ENCODE data around the gene USP6.
"Not testable (repeated sequence)": the region's sequence is repeated elsewhere in the genome, so short reads cannot be mapped to it uniquely, and the experiment has no call there.

Gene USP6

DNA sequence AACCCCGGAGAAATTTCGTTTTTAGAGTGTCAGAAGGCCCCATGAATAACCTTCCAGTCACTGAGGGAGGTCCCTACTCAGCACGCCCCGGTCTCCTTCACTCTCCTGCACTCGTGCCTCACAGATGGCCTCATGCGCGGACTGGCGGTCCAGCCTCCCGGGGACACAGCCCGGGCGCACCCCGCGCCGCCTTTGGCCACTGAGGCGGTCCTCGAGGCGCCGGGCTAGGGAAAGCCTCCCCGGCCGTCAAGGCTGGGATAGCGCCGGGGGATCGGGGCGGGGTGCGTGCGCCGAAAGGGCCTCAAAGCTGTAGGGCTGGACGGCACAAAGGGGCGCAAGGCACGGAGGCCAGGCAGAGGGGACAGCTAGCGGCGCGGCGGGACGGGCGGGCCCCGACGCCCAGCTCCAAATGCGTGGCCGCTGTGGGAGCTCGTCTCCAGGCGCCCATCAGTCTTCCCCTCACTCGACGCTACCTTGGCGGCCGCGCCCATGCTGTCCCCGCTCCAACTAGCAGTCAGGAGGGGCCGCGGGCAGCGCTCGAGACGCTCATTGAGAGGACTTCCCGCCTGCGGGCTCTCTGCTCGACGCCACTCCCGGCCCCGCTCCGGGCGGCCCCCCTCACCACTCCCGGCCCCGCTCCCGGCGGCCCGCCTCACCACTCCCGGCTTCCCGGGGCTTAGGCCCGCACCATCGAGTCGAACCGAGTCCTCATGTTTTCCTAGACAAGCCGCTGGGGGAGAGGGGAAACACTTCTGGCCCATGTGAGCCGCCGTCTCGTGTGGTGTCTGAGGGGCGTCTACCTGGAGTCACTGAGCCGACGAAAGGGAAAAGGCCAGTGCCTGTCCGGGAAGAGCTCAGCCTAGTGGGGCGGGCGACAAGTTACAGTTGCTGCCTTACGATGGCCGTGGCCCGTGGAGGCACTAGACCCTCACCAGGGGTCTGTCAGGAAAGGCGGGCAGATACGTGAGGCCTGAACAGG is at the start of gene USP6:
Gene USP6, plus strand, starts transcription at position 360 of the 979 bp plus-strand sequence. CDS start 14,336 bp downstream, outside the sequence.
- no peak for DNase-seq

DNA sequence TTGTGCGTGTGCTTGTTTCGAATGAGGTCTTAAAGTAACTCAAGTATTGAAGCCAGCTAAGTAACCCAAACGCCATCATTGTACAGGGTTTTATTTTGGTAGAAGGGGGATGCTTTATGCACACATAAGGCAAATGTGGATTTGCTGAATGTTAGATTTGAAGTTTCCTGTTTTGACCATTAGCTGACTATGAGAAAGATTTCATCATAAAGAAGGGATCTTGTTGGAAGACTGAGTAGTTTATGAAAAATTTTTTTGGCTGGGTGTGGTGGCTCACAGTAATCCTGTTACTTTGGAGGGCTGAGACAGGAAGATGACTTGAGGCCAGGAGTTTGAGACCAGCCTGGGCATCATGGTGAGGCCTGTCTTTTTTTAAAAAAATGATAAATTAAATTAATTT is 47.6 kb upstream of the USP6 start:
- no peak for DNase-seq

DNA sequence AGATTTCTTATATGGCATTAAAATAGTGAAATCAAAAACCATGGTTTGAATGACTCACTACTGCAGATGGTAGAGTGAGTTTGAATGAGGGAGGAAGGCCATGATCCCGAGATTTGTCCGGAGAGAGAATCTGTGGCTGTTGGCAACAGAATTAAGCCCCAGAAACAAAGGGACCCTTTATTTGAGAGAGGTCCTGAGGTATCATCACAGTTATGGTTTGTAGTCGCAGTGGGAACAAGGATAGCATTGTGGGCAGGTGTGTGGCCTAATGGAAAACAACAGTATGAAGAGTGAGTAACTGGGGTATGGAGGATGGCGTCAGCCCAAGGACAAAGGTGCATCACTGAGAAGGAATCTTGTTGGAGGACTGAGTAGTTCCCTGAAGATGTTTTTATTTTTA is 46.1 kb upstream of the USP6 start:
- no peak for DNase-seq

DNA sequence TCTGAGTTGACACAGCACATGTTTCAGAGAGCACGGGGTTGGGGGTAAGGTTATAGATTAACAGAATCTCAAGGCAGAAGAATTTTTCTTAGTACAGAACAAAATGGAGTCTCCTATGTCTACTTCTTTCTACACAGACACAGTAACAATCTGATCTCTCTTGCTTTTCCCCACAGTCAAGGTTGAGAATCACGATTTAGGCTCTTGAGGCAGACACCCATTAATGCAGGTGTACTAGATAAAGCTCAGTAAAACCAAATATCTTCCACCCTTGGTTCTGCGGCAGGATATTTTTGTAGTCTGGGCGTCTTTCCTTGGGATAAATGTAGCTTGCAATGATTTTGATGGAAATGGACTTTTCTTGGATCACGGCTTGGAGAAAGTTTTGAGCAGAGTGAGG is 40.4 kb upstream of the USP6 start:
- not testable (repeated sequence) for DNase-seq

DNA sequence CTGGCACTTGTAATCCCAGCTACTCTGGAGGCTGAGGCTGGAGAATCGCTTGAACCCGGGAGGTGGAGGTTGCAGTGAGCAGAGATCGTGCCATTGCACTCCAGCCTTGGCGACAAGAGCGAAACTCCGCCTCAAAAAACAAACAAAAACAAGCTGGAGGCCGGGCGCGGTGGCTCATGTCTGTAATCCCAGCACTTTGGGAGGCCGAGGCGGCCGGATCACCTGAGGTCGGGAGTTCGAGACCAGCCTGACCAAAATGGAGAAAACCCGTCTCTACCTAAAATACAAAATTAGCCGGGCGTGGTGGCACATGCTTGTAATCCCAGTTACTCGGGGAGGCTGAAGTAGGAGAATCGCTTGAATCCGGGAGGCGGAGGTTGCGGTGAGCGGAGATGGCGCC is 38.6 kb upstream of the USP6 start:
- DNase-seq: not testable (repeated sequence)

DNA sequence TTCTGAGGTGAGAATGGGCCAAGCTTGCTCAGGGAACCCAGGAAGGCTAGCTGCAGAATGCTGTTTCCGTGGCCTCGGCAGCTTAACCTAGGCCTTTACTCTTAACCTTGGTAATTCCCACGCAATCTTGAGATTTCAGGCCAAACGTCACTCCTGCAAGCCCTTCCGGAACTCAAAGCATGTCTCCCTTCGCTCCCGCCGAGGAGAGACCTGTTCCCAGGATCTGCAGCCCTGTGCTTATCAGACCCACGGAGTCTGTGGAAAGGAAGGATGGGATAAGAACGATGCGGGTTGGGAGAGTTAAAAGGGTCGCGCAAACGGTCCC is 38.1 kb upstream of the USP6 start:
- no peak for DNase-seq

DNA sequence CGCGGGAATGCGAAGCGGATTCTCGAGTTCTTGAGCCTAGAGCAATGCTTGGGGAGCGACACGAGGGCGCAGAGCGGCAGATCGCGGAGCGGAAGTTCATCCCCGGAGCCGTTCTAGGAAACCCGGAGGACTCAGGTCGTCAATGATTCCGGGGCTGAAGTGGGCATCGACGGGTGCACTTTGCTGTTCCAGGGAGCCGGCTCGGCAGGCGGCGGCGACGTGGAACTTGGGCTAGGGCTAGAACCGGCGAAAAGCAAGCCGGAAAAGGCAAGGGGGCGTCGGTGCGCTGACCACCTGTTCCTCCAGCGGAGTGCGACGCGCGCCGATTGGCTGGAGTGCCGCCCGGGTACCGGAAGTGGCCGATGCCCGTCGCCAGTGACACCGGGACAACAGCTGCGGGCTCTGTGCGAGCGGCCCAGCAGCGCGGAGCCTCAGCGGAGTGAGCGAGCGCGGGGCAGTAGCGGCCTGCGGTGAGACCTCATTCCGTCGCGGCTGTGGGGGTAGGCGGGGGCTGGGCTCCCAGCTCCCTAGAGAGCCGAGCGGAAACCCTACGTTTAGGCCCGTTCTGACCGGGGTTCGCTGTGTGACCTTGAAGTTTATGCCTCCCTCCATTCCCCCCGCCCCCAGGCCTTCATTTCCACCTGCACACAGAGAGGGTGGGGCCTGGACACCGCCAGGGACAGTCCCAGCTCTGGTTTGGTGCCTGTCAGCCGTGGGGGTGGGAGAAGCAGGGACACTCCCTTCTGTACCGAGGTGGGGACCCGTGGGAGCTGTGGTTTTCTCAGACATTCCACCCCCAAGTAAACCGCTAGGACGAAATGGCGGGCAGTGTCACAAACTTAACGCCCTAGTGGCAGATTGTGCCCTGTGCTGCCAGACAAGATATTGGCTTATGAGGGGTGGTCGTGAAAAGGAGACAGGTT is 37.5 kb upstream of the USP6 start, which contains the start of gene ZFP3:
Gene ZFP3, plus strand, starts transcription at position 362 of the 923 bp plus-strand sequence. CDS start 13,038 bp downstream, outside the sequence.
- peak; percentile 69 for DNase-seq

DNA sequence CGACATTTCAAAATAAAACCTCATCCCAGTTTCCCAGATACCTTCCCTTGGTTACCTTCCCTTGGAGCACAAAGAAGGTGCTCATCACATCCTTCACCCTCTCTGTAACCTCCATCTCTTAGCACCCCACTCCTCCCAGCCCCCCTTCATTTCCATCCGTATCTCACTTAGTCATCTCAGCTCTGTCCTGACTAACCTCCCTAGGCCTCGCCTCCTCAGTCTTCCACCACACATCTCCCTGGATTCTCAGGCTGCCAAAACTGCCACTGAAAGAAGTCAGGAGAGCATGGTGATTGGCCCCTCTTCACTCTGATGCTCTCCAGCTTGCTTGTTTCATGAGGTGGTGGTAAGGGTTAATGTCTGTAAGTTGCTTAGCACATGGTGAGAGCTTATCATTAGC is 35.2 kb upstream of the USP6 start:
- DNase-seq: no peak

DNA sequence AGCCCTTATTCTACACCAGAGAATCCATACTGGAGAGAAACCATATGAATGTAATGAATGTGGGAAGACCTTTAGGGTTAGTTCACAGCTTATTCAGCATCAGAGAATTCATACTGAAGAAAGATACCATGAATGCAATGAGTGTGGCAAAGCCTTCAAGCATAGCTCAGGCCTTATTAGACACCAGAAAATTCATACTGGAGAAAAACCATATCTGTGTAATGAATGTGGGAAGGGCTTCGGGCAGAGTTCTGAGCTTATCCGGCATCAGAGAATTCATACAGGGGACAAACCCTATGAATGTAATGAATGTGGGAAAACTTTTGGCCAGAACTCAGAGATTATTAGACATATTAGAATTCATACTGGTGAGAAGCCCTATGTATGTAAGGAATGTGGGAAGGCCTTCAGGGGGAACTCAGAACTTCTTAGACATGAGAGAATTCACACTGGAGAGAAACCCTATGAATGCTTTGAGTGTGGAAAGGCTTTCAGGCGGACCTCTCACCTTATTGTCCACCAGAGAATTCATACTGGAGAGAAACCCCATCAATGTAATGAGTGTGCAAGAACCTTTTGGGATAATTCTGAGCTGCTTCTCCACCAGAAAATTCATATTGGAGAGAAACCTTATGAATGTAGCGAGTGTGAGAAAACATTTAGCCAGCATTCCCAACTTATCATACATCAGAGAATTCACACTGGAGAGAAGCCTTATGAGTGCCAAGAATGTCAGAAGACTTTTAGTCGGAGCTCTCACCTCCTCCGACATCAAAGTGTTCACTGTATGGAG is 23.4 kb upstream of the USP6 start:
- DNase-seq: no peak

DNA sequence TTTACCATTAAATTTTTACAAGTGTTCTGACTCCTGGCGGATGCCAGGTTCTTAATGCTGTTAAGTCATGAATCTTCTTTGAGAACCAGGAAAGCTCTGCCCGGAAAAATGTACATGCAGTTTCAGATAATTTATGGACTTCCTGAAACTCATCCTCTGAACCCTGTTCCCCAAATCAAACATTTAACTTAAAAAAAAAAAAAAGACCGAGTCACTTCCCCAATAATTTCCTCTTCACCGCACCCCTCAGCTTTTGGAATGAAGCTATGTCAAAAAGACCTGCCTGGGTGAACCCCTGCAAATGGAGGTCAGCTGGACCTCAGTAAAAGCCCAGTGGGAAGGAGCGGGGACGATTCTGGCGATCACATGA is 19.1 kb upstream of the USP6 start:
- no peak for DNase-seq

DNA sequence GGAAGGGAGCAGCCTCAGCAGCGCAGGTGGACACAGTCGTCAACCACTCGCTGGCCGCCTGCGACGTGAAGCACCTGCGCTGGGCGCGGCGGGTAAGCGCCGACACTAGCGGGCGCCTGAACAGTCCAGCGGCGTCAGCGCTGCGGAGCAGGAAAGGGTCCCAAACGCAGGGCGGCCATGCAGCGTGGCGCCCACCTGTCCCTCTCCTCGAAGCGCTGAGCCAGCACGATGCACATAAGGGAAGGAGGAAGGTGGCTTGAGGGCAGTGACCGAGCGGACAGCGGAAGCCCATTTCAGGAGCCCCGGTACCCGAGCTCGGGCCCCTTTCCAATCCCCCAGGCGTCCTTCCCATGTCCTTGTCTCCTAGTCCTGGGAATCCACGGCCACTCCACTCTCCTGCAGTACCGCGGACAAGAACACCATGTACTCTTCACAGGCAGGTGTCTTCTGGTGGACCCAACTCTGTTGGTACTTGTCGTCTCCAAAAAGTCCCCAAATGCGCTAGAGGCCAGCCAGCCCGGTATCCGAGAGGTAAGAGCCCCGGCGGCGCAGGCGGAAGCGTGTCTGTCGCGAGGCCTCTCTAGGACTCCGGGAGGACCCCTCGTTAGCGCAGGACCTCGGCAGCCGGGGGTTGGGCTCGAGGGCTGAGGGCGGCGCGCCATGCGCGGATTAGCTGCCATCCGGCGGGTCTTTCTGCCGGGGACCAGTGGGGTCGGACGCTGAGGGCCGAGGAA is 18.6 kb upstream of the USP6 start:
- peak; percentile 31 for DNase-seq

DNA sequence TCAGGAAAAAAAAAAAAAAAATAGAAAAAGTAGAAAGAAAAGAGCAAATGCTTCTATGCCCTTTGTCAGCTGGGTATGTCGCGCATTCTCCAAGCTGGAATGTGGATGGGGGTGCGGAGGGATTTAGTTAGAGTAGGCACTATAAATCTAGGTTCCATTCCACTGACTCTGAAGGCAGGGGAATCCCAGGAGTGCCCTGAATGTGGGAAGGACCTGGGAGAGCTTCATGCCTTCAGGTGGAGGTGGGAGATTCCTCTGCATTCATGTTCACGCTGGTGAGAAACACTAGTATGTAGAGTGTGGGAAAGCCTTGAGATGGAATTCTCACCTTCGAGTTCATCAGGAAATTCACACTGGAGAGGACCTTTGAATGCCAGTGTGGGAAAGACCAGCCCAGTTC is 16.6 kb upstream of the USP6 start:
- DNase-seq: no peak

DNA sequence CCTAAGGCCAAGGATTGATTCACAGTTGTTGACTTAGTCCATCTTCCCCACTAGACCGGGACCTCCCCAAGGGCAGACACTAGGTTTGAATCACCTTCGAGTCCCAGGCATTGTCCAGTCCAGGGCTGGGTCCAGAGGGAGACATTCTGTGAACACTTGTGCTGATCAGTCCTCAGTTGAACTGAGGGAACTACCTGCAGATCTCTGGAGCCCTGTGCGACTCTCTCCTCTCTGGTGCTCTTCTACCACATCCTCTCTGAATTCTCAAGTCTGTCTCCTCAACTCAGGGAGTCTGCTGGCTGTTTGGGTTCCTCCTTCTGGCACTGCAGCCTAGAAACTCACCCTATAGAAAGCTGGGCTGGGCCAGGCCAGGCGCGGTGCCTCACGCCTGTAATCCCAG is 15.0 kb upstream of the USP6 start:
- no peak for DNase-seq

DNA sequence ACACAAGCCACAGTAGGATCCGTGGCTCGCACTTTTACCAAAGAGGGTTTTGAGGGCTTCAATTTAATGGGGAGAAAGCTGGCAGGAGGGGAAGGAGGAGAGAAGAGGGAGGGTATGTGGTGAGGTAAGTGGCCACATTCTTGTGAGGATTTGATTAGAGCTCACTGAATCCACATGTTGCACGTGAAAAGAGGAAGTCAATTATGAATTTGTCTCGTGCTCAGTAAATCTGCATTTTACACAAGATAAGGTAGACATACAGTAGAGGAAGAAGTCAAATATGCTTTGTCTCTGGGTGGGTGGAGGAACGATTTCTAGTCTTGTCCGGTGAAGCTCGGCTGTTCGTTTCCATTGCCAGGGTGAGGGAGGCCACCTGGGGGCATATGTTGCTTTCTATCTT is 5.0 kb upstream of the USP6 start:
- DNase-seq: no peak

DNA sequence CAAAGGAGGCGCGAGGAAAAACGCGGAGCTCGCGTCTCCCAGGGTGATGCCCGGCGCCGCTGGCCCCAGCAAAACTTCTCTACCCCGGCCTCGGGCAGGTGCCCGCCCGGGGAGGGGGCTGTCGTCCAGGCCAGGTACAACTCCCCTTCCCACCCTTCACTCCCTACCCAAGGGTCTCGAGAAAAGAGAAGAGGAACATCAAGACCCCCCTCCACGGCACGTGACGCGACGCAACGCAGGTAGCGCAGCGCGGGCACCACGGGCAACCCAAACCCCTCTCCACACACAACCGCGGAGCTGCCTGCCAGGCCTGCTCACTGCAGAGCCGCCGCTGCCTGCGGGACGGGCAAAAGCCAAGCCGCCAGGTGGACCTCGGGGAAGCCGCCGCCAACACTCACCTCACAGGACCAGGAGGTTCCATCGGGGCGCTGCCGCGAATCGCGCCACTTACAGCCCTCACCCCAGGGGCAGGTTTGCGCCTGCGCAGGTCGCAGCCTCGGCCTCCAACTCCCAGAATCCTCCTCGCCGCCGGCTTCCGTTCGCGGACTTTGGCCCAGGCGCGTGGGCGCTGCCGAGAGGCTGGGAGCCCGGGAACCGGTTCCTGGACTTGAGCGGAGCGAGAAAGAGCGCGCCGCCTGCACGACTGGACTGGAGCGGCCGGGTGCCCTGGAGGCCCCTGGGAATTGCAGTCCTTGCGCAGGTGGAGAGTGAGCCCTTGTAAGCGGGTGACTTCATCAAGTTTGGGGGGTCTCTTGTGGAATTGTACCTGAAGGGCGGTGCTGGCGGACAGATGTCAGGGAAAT is 4.2 kb upstream of the USP6 start, which contains the start of gene ZNF232:
Gene ZNF232, minus strand, starts transcription at position 477 of the 803 bp plus-strand sequence. Its CDS starts 56 bp downstream, at position 421.
- DNase-seq: peak; percentile 89

DNA sequence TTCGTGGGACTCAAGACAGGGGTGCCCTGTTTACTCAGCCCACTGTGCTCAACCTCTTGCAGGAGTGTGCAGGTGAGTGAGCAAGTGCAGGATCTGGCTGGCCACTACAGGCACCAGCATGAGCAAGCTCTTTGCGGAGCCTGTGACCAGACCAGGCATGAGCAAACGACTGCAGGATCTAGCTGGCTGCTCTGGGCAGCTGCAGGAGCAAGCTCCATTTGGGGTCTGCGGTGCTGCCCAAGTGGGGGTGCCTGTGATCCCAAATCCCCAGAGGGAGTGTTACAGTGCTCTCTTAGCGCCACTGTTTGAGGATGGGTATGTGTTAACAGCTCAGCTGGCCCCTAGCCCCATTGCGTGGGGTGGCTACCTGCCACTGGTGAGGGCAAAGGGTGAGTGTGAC is 2.4 kb downstream of the USP6 start:
- DNase-seq: no peak

DNA sequence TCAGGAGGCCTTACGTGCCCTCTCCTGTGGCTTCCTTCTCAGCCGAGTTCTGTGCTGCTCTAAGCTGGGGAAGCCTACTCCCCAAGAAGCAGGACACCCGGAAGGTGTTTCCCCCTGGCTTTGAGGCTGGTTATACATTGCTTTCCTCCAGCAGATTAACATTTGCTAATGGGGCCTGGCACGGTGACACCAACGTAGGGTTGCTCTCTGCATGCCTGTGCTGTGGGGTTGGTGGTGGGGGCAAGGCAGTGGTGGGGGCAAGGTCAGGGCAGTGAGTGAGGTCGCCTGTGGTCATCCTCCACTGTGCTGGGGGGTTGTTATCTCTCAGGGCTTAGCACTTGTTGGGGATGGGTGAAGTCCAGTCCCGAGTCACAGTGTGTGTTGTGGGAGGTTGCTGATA is 4.2 kb downstream of the USP6 start:
- no peak for DNase-seq

DNA sequence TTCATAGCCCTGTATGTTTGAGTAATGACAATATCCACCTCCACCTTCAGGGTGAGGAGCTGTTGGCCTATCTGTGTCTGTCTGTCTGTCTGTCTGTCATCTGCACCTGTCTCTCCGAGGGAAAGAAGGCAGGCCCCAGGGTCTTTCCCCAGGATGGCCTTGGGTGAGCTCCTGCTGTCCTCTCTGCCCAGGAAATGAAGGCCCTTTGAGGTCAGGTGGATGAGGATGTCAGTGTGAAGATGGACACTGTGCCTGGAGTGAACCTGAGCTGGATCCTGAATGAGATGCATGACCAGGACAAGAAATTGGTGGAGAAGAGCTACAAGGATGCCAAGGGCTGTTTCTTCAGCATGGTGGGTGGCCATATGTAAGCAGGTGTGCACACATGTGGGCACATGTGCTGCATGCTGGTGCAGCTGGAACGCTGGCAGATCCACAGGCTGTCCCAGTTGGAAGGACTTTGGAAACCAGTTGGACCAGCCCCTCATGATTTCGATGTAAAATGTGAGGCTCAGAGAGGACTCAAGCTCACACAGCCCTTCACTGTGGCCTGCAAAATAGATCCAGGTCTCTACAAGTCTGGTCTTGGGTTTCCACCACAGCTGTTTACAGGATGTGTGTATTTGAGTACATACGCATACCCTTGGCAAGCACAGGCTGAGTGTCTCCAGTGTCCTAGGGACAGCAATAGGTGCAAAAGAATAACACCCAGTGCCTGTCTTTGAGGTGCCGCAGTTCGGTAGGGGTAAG is 4.8 kb downstream of the USP6 start:
- not testable (repeated sequence) for DNase-seq

DNA sequence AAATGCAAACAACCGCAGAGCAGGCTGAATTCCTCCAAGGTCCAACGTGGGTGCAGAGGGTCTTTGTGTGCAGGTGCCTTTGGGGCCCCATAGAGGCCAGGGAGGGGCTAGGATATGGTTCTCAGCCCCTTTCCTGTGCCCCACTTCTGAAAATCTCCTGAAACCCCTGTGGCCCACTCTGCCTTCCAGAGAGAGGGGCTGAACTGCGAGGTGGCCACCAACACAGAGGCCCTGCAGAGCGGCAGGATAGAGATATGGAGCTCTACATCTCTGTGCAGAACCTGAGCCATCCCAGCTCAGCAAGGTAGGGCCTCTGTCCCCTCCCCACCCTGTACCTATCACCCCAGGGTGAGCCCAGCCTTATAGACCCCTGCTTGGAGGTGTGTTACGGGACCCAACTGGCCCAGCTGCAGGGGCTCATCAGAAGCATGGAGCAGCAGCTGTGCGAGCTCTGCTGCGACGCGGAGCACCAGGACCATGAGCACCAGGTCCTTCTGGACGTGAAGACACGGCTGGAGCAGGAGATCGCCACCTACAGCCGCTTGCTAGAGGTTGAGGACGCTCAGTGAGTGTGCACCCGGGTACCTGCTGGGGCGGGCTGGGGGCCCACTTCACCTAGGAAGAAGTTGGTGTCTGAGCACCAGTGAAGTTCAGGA is 5.5 kb downstream of the USP6 start:
- no peak for DNase-seq

DNA sequence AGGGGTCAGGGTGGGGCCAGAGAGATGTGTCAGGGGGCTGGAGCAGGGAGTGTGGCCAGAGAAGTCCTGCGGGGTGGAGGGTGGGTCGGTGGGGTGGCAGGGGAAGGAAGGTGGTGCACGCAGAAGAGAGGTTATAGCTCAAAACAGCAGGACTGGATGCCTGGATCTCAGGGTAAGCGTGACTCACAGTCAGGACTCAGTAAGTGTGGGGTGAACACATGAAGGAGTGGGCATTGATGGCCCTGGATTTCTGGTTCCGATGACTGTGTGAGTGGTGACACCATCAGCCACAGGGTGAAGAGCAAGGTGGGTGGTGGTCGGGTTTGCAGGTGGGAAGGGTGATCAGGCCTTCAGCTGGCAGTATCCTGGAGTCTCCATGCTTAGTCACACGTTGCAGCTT is 6.2 kb downstream of the USP6 start:
- DNase-seq: not testable (repeated sequence)
